ENCODE measurements around the gene ZNF30.

ZNF30 gene

GRCh38 chr19:34926685-34927375, at the start of gene ZNF30 (continued):
- TF ChIP-seq, protein P1, sequence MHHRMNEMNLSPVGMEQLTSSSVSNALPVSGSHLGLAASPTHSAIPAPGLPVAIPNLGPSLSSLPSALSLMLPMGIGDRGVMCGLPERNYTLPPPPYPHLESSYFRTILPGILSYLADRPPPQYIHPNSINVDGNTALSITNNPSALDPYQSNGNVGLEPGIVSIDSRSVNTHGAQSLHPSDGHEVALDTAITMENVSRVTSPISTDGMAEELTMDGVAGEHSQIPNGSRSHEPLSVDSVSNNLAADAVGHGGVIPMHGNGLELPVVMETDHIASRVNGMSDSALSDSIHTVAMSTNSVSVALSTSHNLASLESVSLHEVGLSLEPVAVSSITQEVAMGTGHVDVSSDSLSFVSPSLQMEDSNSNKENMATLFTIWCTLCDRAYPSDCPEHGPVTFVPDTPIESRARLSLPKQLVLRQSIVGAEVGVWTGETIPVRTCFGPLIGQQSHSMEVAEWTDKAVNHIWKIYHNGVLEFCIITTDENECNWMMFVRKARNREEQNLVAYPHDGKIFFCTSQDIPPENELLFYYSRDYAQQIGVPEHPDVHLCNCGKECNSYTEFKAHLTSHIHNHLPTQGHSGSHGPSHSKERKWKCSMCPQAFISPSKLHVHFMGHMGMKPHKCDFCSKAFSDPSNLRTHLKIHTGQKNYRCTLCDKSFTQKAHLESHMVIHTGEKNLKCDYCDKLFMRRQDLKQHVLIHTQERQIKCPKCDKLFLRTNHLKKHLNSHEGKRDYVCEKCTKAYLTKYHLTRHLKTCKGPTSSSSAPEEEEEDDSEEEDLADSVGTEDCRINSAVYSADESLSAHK (tag by site-specific recombination; IDR thresholded peaks at IDR 0.05): no peak
- TF ChIP-seq ZNF658 (tag by site-specific recombination; IDR thresholded peaks at IDR 0.05) (no peak), ZNF843 (tag by site-specific recombination; IDR thresholded peaks at IDR 0.05) (peak; percentile 75; the same call in 1 of the 2 replicates), ZXDB (tag by site-specific recombination; IDR thresholded peaks at IDR 0.05) (peak; percentile 91), ZNF416 (tag by site-specific recombination; IDR thresholded peaks at IDR 0.05) (no peak), TCF7L2 (IDR thresholded peaks at IDR 0.05; ENCODE audit: borderline replicate concordance, low read depth, low read length) (no peak), ZNF792 (tag by site-specific recombination; IDR thresholded peaks at IDR 0.05) (peak; percentile 80; the same call in 1 of the 2 replicates), ZNF692 (tag by site-specific recombination; IDR thresholded peaks at IDR 0.05) (peak; percentile 87; the same call in 1 of the 2 replicates), SALL2 (tag by site-specific recombination; IDR thresholded peaks at IDR 0.05; ENCODE audit: borderline replicate concordance) (no peak), ZNF354C (tag by site-specific recombination; IDR thresholded peaks at IDR 0.05; ENCODE audit: borderline replicate concordance, low read depth) (no peak), SETDB1 (IDR thresholded peaks at IDR 0.05; ENCODE audit: insufficient read length, low read length) (no peak), ZNF585B (tag by site-specific recombination; IDR thresholded peaks at IDR 0.05) (0 out of 2 replicates have a peak, but pooled peaks have one; percentile 11), ZNF645 (tag by site-specific recombination; IDR thresholded peaks at IDR 0.05) (no peak), ZNF16 (tag by site-specific recombination; IDR thresholded peaks at IDR 0.05; ENCODE audit: low read depth) (no peak), ZBTB17 (tag by site-specific recombination; IDR thresholded peaks at IDR 0.05) (peak; percentile 99), KLF1 (tag by site-specific recombination; IDR thresholded peaks at IDR 0.05) (0 out of 2 replicates have a peak, but pooled peaks have one; percentile 45), ZNF133 (tag by site-specific recombination; IDR thresholded peaks at IDR 0.05) (no peak), ZNF596 (tag by site-specific recombination; IDR thresholded peaks at IDR 0.05) (no peak), ZNF223 (tag by site-specific recombination; IDR thresholded peaks at IDR 0.05) (peak; percentile 12; the same call in 1 of the 2 replicates), ZNF324 (tag by site-specific recombination; IDR thresholded peaks at IDR 0.05) (peak; percentile 77; the same call in 1 of the 2 replicates)
- TF ChIP-seq, protein P2, sequence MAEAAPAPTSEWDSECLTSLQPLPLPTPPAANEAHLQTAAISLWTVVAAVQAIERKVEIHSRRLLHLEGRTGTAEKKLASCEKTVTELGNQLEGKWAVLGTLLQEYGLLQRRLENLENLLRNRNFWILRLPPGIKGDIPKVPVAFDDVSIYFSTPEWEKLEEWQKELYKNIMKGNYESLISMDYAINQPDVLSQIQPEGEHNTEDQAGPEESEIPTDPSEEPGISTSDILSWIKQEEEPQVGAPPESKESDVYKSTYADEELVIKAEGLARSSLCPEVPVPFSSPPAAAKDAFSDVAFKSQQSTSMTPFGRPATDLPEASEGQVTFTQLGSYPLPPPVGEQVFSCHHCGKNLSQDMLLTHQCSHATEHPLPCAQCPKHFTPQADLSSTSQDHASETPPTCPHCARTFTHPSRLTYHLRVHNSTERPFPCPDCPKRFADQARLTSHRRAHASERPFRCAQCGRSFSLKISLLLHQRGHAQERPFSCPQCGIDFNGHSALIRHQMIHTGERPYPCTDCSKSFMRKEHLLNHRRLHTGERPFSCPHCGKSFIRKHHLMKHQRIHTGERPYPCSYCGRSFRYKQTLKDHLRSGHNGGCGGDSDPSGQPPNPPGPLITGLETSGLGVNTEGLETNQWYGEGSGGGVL (tag by site-specific recombination; IDR thresholded peaks at IDR 0.05): no peak
- TF ChIP-seq, protein P3, sequence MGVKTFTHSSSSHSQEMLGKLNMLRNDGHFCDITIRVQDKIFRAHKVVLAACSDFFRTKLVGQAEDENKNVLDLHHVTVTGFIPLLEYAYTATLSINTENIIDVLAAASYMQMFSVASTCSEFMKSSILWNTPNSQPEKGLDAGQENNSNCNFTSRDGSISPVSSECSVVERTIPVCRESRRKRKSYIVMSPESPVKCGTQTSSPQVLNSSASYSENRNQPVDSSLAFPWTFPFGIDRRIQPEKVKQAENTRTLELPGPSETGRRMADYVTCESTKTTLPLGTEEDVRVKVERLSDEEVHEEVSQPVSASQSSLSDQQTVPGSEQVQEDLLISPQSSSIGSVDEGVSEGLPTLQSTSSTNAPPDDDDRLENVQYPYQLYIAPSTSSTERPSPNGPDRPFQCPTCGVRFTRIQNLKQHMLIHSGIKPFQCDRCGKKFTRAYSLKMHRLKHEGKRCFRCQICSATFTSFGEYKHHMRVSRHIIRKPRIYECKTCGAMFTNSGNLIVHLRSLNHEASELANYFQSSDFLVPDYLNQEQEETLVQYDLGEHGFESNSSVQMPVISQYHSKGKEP (tag by site-specific recombination; IDR thresholded peaks at IDR 0.05): peak; percentile 34; the same call in 1 of the 2 replicates
- TF ChIP-seq, protein P4, sequence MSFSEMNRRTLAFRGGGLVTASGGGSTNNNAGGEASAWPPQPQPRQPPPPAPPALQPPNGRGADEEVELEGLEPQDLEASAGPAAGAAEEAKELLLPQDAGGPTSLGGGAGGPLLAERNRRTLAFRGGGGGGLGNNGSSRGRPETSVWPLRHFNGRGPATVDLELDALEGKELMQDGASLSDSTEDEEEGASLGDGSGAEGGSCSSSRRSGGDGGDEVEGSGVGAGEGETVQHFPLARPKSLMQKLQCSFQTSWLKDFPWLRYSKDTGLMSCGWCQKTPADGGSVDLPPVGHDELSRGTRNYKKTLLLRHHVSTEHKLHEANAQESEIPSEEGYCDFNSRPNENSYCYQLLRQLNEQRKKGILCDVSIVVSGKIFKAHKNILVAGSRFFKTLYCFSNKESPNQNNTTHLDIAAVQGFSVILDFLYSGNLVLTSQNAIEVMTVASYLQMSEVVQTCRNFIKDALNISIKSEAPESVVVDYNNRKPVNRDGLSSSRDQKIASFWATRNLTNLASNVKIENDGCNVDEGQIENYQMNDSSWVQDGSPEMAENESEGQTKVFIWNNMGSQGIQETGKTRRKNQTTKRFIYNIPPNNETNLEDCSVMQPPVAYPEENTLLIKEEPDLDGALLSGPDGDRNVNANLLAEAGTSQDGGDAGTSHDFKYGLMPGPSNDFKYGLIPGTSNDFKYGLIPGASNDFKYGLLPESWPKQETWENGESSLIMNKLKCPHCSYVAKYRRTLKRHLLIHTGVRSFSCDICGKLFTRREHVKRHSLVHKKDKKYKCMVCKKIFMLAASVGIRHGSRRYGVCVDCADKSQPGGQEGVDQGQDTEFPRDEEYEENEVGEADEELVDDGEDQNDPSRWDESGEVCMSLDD (tag by site-specific recombination; IDR thresholded peaks at IDR 0.05): no peak
